ENCODE results near the gene CEP126. TPM values are rescaled to one million over a fixed set of nuclear protein-coding genes. Genes with fewer than 3 reads are reported as not detected.
A peak's percentile ranks its signal among the peaks of the same experiment; 100 is the strongest.

The CEP126 gene
- total RNA-seq, 4 donors from 2014 or later = 4.7 to 9.2 (median 7.1) TPM

DNA sequence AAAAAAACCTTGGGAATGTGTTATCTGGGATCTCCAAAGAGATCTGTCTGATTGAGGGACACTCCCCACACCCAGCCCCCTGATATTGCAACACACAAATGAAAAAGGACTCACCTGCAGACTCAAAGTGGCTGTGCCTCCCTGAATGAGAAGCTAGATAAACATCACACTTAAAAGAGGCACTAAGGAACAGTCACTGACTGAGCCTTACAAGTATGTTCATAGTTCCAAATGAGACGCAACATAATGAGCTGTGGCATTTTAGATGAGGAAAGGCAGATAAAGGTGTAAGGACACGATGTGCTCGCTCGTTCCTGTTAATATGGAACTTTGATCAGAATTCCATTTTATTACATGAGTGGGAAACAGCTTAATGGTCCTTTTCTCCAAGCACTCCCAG lies 111.4 kb downstream of the CEP126 start:
- Histone ChIP-seq H3K27ac (no peak overlapping the region), H3K27me3 (no peaks in the 10 kb centered on the region), H3K4me1 (no peaks in the 10 kb centered on the region), H3K4me3 (no peak overlapping the region), H3K36me3 (no peaks in the 10 kb centered on the region), H3K9me3 (no peaks in the 10 kb centered on the region)
- intact Hi-C loops (cut with DNase I; ENCODE audit: low total_unique reads) = no loop called here
- DNase-seq = no peak
- no peak for TF ChIP-seq POLR2A (IDR thresholded peaks at IDR 0.05)
- TF ChIP-seq, protein P1, sequence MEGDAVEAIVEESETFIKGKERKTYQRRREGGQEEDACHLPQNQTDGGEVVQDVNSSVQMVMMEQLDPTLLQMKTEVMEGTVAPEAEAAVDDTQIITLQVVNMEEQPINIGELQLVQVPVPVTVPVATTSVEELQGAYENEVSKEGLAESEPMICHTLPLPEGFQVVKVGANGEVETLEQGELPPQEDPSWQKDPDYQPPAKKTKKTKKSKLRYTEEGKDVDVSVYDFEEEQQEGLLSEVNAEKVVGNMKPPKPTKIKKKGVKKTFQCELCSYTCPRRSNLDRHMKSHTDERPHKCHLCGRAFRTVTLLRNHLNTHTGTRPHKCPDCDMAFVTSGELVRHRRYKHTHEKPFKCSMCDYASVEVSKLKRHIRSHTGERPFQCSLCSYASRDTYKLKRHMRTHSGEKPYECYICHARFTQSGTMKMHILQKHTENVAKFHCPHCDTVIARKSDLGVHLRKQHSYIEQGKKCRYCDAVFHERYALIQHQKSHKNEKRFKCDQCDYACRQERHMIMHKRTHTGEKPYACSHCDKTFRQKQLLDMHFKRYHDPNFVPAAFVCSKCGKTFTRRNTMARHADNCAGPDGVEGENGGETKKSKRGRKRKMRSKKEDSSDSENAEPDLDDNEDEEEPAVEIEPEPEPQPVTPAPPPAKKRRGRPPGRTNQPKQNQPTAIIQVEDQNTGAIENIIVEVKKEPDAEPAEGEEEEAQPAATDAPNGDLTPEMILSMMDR (IDR thresholded peaks at IDR 0.05) = no peak

DNA sequence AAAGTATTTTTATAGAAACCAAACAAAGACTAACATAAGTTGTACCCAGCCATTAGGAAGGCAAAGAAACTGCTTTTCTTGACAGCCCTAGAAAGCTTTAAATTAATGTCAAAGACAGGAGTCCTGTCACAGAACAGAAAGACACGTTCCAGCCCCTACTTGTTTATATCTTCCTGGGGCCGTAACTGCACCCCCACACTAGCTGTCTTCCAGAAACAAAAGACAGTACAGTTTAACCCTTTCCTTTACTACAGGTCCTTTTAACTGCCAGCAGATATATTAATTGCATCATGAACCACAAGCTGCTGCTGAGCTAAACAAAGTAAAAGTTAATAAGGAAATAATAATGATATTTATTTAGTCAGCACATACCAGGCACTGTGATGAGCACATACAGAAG lies 112.1 kb downstream of the CEP126 start:
- intact Hi-C loops (cut with DNase I; ENCODE audit: low total_unique reads) = no loop called here
- no peak for DNase-seq
- no peak for TF ChIP-seq POLR2A (IDR thresholded peaks at IDR 0.05)
- TF ChIP-seq, protein P1 (IDR thresholded peaks at IDR 0.05) = no peak
- Histone ChIP-seq H3K27ac (no peak overlapping the region), H3K4me1 (no peaks in the 10 kb centered on the region), H3K4me3 (no peak overlapping the region), H3K9me3 (no peaks in the 10 kb centered on the region), H3K27me3 (no peaks in the 10 kb centered on the region), H3K36me3 (no peaks in the 10 kb centered on the region)

DNA sequence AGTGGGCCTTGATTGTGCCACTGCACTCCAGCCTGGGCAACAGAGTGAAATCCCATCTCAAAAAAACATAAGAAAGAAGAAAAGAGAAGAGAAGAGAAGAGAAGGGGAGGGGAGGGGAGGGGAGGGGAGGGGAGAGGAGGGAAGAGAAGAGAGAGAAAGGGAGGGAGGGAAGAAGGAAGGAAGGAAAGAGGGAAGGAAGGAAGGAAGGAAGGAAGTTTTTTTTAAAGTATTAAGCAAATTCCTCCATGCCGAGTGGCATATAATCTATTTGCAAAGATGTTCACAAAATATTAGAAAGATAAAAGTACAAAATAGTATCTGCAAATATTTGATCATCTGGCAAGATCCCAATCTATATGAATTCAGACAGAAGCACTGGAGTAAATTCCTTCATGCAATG lies 121.9 kb downstream of the CEP126 start:
- no peak for TF ChIP-seq POLR2A (IDR thresholded peaks at IDR 0.05)
- TF ChIP-seq, protein P1 (IDR thresholded peaks at IDR 0.05) = no peak
- Histone ChIP-seq H3K4me1 (no peaks in the 10 kb centered on the region), H3K36me3 (no peaks in the 10 kb centered on the region), H3K27me3 (no peaks in the 10 kb centered on the region), H3K27ac (no peak overlapping the region), H3K4me3 (no peak overlapping the region), H3K9me3 (peaks cover 0 to 3% of the 10 kb centered on the region in 2 donors)
- intact Hi-C loops (cut with DNase I; ENCODE audit: low total_unique reads) = no loop called here
- no peak for DNase-seq

DNA sequence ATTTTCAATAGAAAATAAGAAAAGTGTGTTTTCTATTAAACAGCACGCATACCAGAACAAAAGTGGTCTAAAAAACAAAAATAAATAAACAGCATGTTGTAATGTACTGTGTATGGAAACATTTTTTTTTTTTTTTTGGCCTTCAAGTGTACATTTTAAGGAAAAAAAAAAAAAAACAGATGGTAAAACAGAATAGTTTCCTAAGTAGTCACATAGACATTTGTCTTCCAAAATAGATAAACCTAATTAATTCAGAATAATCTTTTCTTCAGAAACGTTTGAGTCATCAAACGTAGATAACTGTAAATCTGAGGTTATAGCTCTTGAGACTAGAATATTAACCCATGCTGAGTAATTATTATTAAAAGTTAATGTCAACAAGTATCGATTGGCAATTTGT lies 132.0 kb downstream of the CEP126 start:
- Histone ChIP-seq H3K4me3 (peak overlapping the region; percentile 56 to 61), H3K4me1 (no peaks in the 10 kb centered on the region), H3K9me3 (no peaks in the 10 kb centered on the region), H3K36me3 (no peaks in the 10 kb centered on the region), H3K27me3 (no peaks in the 10 kb centered on the region), H3K27ac (peak overlapping the region; percentile 77 to 88)
- intact Hi-C loops (cut with DNase I; ENCODE audit: low total_unique reads) = no loop called here
- DNase-seq = no peak
- TF ChIP-seq, protein P1 (IDR thresholded peaks at IDR 0.05) = no peak
- no peak for TF ChIP-seq POLR2A (IDR thresholded peaks at IDR 0.05)

DNA sequence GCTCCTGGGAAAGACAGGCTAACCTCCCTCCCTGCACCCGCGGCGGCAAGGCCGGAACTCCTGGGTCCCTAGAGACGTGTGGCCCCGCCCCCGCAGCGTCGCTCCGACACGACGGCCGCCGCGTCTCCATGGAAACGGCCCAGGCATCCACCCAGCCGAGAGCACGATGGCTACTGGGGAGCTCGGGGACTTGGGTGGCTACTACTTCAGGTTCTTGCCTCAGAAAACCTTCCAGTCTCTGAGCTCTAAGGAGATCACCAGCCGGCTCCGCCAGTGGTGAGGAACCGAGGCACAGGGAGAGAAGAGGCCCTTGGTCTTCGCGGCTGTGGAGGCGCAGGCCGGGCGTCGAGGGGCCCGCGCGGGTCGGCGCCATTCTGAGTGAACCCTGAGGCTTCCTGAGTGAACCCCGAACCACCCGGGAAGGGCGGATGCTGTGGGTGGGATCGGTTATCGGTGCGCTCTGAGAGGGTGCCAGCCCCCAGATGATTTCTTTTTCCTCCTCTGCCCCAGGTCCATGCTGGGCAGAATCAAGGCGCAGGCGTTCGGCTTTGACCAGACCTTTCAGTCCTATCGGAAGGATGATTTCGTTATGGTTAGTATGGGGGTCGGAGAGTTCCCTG lies 132.6 kb downstream of the CEP126 start, which contains the start of gene CFAP300:
TSS of gene CFAP300 (plus strand) at position 133 of the 620 bp plus-strand sequence. CDS start at position 167, 34 bp downstream.
- no peaks in the 10 kb centered on the region for H3K36me3 ChIP-seq
- peak within 1 kb of the TSS; percentile 56 to 61 for H3K4me3 ChIP-seq
- peak within 1 kb of the TSS; percentile 77 to 88 for H3K27ac ChIP-seq
- TF ChIP-seq POLR2A (IDR thresholded peaks at IDR 0.05) = peak in 1 of 2 donors; percentile 40
- TF ChIP-seq, protein P1 (IDR thresholded peaks at IDR 0.05) = no peak
- H3K4me1 ChIP-seq = no peaks in the 10 kb centered on the region
- no peaks in the 10 kb centered on the region for H3K27me3 ChIP-seq
- intact Hi-C loops (cut with DNase I; ENCODE audit: low total_unique reads) = no loop called here
- H3K9me3 ChIP-seq = no peaks in the 10 kb centered on the region
- DNase-seq = peak; percentile 83 to 91

Other genes with a start within 250 kb of the CEP126 start
- under 1 TPM in 1 of 4 donors, not detected in 3; 0.24 TPM for gene ANGPTL5, start 1.5 kb downstream of the CEP126 start, total RNA-seq
- 1 to 10 TPM in 3 of 4 donors, under 1 TPM in 1; 0.26 to 8.4 (median 4.3) TPM for gene CFAP300, start 132.4 kb downstream of the CEP126 start, total RNA-seq
- 100 to 1,000 TPM; 168 to 230 (median 194) TPM for gene YAP1, start 195.4 kb downstream of the CEP126 start, total RNA-seq

All from uterus (tissue), 4 donors.